HepG2 (cell line): ENCODE results near the gene WWP2. TPM values are rescaled to one million over a fixed set of nuclear protein-coding genes. Genes with fewer than 3 reads are reported as not detected.

Source experiments
- ATAC-seq: fragments of 200-7000 bp; cut with Tn5 transposase; 3 replicates; pipeline ENCODE4 v1.9.1; 2020; ENCODE audit warnings: mild to moderate bottlenecking, moderate library complexity
- BruUV-seq: library from RNA; stranded (reverse); fragments of 400-500 nt; replicated peaks from 2 replicates; lab custom pipeline; 2021; lab: Mats Ljungman, UMichigan
- CTCF ChIA-PET: fragments of 300-600 bp; formaldehyde crosslinking; extraction: SDS; loops from one replicate; lab custom pipeline; 2021; ENCODE audit warnings: low total read pairs, inconsistent platforms, low intra/inter-chr PET ratio; lab: Yijun Ruan, JAX
- POLR2A ChIA-PET: fragments of 350-600 bp; sonication (Branson Sonifier 250); formaldehyde crosslinking; loops from one replicate; lab custom pipeline; 2020; ENCODE audit warnings: antibody characterized with exemption, inconsistent platforms; lab: Yijun Ruan, JAX
- DNase-seq: peaks from one replicate; pipeline ENCODE4 v3.0.0-alpha.2; 2015; ENCODE audit warnings: low spot score
- FAIRE-seq: peaks from 3 replicates; lab custom pipeline; 2011; peaks lifted over from hg19 to GRCh38; lab: Jason Lieb, UNC
- H2AFZ ChIP-seq: one replicate; pipeline ENCODE4 v1.6.1; 2011; ENCODE audit warnings: low read length, inconsistent platforms
- H3K27ac ChIP-seq: fragments of 300-600 bp; 3 replicates; pipeline ENCODE4 v1.8.0; 2011; ENCODE audit warnings: mixed run types, mild to moderate bottlenecking, mixed read lengths, low read length, inconsistent platforms; ENCODE audit not compliant: insufficient read depth; ENCODE audit errors: extremely low read length
- H3K27me3 ChIP-seq, 2 experiments: fragments of 200-600 bp in 1 of 2; 2 replicates in 1 of 2; 3 replicates in 1 of 2; pipeline versions ENCODE4 v1.6.0 to v1.8.0; 2011; ENCODE audit warnings: low read length in 2 of 2, mild to moderate bottlenecking in 2 of 2, moderate library complexity in 2 of 2, inconsistent platforms in 1 of 2; ENCODE audit not compliant: insufficient read depth in 2 of 2, control insufficient read depth in 1 of 2
- H3K36me3 ChIP-seq, 2 experiments: fragments of 200-600 bp in 1 of 2; replicated peaks in 1 of 2; 2 replicates in 1 of 2; 3 replicates in 1 of 2; pipeline versions ENCODE4 v1.5.1 to v1.8.0; 2011; ENCODE audit warnings: low read length in 2 of 2, inconsistent platforms in 1 of 2; ENCODE audit not compliant: insufficient read depth in 2 of 2, control insufficient read depth in 1 of 2
- H3K4me1 ChIP-seq: 2 replicates; pipeline ENCODE4 v1.5.1; 2012; ENCODE audit warnings: low read length, inconsistent platforms; ENCODE audit not compliant: insufficient read depth
- H3K4me2 ChIP-seq: 2 replicates; pipeline ENCODE4 v1.6.0; 2011; ENCODE audit warnings: low read depth, low read length, inconsistent platforms
- H3K4me3 ChIP-seq, 3 experiments: fragments of 200-600 bp in 1 of 3; sonication (generic), shearing (Covaris generic) in 1 of 3; replicated peaks in 1 of 3; 2 replicates each; pipeline ENCODE4 v1.5.1; 2011 to 2016; ENCODE audit warnings: low read length in 3 of 3, inconsistent platforms in 2 of 3, low read depth in 2 of 3, mild to moderate bottlenecking in 2 of 3, control low read depth in 1 of 3, mixed read lengths in 1 of 3; ENCODE audit not compliant: insufficient read depth in 1 of 3
- H3K79me2 ChIP-seq: one replicate; pipeline ENCODE4 v1.6.1; 2011; ENCODE audit warnings: low read length, inconsistent platforms; ENCODE audit not compliant: insufficient read depth
- H3K9ac ChIP-seq: 2 replicates; pipeline ENCODE4 v1.6.0; 2011; ENCODE audit warnings: mild to moderate bottlenecking, low read depth, low read length, inconsistent platforms; ENCODE audit not compliant: insufficient read depth
- H3K9me3 ChIP-seq: 2 replicates; pipeline ENCODE4 v1.5.1; 2012; ENCODE audit warnings: mild to moderate bottlenecking, low read length
- H4K20me1 ChIP-seq: 2 replicates; pipeline ENCODE4 v1.6.0; 2011; ENCODE audit warnings: inconsistent platforms, mild to moderate bottlenecking, low read length, moderate library complexity; ENCODE audit not compliant: insufficient read depth
- CCAR2 ChIP-seq: fragments of 200-400 bp; formaldehyde crosslinking; optimal IDR thresholded peaks from 2 replicates; pipeline ENCODE3; 2018; ENCODE audit warnings: low read depth, mild to moderate bottlenecking, low read length, moderate library complexity
- HDAC1 ChIP-seq: sonication (generic); formaldehyde crosslinking; IDR thresholded peaks from 2 replicates; pipeline ENCODE4 v1.5.1; 2020; ENCODE audit warnings: mild to moderate bottlenecking, missing genetic modification reagents
- PCBP1 ChIP-seq: fragments of 200-400 bp; formaldehyde crosslinking; IDR thresholded peaks from 2 replicates; pipeline ENCODE4 v1.6.1; 2017; ENCODE audit warnings: mild to moderate bottlenecking, low read depth, low read length, borderline replicate concordance
- PHF21A ChIP-seq: sonication (generic); formaldehyde crosslinking; IDR thresholded peaks from 2 replicates; pipeline ENCODE4 v1.5.0; 2020; ENCODE audit warnings: mild to moderate bottlenecking, missing genetic modification reagents
- PLSCR1 ChIP-seq: sonication (generic); formaldehyde crosslinking; IDR thresholded peaks from 2 replicates; pipeline ENCODE4 v1.5.0; 2020; ENCODE audit warnings: missing genetic modification reagents, mild to moderate bottlenecking, borderline replicate concordance
- TERF1 ChIP-seq: sonication (generic); formaldehyde crosslinking; IDR thresholded peaks from 2 replicates; pipeline ENCODE4 v1.8.0; 2022; ENCODE audit warnings: mild to moderate bottlenecking, missing genetic modification reagents, moderate library complexity
- ZNF274 ChIP-seq: sonication (generic); formaldehyde crosslinking; IDR thresholded peaks from 2 replicates; pipeline ENCODE4 v1.5.1; 2020; ENCODE audit warnings: mild to moderate bottlenecking, missing genetic modification reagents
- ZNF550 ChIP-seq: sonication (generic); formaldehyde crosslinking; IDR thresholded peaks from 2 replicates; pipeline ENCODE4 v1.4.0; 2020; ENCODE audit warnings: mild to moderate bottlenecking, missing genetic modification reagents, borderline replicate concordance
- ZNF773 ChIP-seq: sonication (generic); formaldehyde crosslinking; IDR thresholded peaks from 2 replicates; pipeline ENCODE4 v1.4.0; 2020; ENCODE audit warnings: missing genetic modification reagents, borderline replicate concordance
- WGBS: methylation state at CpG from one replicate; pipeline ENCODE4 v1.1.6; 2017; ENCODE audit warnings: low lambda C conversion rate; 5-methylcytosine and 5-hydroxymethylcytosine counted together
- in situ Hi-C: cut with HindIII; loops from 2 replicates; pipeline ENCODE4 v1.10.0; 2017; ENCODE audit warnings: low pct_unique_long_range_greater_than_20kb; ENCODE audit not compliant: extremely low pct_ligation_motif_present
- intact Hi-C: fragments of 100-400 bp; cut with micrococcal nuclease; formaldehyde crosslinking; loops from one replicate; pipeline ENCODE4 v1.10.0; 2022; ENCODE audit not compliant: unreplicated experiment
- polyA plus RNA-seq, 8 experiments: library from polyadenylated mRNA; depleted of rRNA in 3 of 8; stranded (reverse) in 7 of 8; unstranded in 1 of 8; fragments of >200 nt; fragmentation: Illumina TruSeq in 4 of 8; extraction: Trizol in 4 of 8; gene quantifications; 2 replicates each; pipeline versions ENCODE4 v1.2.1 to v1.2.3, GENCODE V29; 2011 to 2016; ENCODE audit warnings: low read depth in 4 of 8, missing spikeins in 1 of 8, mixed read lengths in 1 of 8; ENCODE audit not compliant: insufficient read depth in 1 of 8
- total RNA-seq, 5 experiments: library from RNA; depleted of rRNA; stranded (reverse); fragments of >200 nt; fragmentation: Illumina TruSeq; extraction: Trizol; gene quantifications; 2 replicates each; pipeline ENCODE4 v1.2.3, GENCODE V29; 2016; ENCODE audit warnings: low read depth in 1 of 5
- TF ChIP-seq, protein P1 (sequence below): sonication (generic); formaldehyde crosslinking; IDR thresholded peaks from 2 replicates; pipeline ENCODE4 v1.9.0; 2022; ENCODE audit warnings: low read depth, missing genetic modification reagents
- TF ChIP-seq, protein P2 (sequence below): IDR thresholded peaks from 2 replicates; pipeline ENCODE4 v1.6.1; 2012; ENCODE audit warnings: low read depth, low read length, improper control_type of control experiment

WWP2 gene
- total and polyA plus RNA-seq, 2 of the 13 experiments (the other 11 are each of a cell fraction or from before 2014, with no cell fraction given) = 11.4 to 28.2 TPM

DNA sequence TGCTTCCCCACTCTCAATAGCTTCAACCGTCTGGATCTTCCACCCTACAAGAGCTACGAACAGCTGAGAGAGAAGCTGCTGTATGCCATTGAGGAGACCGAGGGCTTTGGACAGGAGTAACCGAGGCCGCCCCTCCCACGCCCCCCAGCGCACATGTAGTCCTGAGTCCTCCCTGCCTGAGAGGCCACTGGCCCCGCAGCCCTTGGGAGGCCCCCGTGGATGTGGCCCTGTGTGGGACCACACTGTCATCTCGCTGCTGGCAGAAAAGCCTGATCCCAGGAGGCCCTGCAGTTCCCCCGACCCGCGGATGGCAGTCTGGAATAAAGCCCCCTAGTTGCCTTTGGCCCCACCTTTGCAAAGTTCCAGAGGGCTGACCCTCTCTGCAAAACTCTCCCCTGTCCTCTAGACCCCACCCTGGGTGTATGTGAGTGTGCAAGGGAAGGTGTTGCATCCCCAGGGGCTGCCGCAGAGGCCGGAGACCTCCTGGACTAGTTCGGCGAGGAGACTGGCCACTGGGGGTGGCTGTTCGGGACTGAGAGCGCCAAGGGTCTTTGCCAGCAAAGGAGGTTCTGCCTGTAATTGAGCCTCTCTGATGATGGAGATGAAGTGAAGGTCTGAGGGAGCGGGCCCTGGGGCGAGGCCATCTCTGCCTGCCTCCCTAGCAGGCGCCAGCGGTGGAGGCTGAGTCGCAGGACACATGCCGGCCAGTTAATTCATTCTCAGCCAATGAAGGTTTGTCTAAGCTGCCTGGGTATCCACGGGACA is 177.9 kb downstream of the WWP2 start:
- in situ Hi-C loops (no loop called here), intact Hi-C loops (no loop called here)
- FAIRE-seq = no peak
- Histone ChIP-seq H2AFZ (no peak overlapping the region), H3K9me3 (no peaks in the 10 kb centered on the region), H3K36me3 (peaks cover 34 to 49% of the 10 kb centered on the region in 2 experiments), H3K79me2 (no peaks in the 10 kb centered on the region), H3K4me2 (no peak overlapping the region), H3K27ac (no peak overlapping the region), H3K4me3 (no peak overlapping the region), H3K9ac (no peak overlapping the region), H4K20me1 (no peaks in the 10 kb centered on the region), H3K27me3 (no peaks in the 10 kb centered on the region), H3K4me1 (no peaks in the 10 kb centered on the region)
- ChIA-PET CTCF (no interaction called here), POLR2A (no interaction called here)
- no peak for ATAC-seq
- no peak for DNase-seq
- TF ChIP-seq, protein P1, sequence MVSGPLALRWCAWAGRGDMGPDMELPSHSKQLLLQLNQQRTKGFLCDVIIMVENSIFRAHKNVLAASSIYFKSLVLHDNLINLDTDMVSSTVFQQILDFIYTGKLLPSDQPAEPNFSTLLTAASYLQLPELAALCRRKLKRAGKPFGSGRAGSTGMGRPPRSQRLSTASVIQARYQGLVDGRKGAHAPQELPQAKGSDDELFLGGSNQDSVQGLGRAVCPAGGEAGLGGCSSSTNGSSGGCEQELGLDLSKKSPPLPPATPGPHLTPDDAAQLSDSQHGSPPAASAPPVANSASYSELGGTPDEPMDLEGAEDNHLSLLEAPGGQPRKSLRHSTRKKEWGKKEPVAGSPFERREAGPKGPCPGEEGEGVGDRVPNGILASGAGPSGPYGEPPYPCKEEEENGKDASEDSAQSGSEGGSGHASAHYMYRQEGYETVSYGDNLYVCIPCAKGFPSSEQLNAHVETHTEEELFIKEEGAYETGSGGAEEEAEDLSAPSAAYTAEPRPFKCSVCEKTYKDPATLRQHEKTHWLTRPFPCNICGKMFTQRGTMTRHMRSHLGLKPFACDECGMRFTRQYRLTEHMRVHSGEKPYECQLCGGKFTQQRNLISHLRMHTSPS (CRISPR knock-in tag) = no peak
- TF ChIP-seq HDAC1 (CRISPR knock-in tag) = no peak
- 98% methylated on average over 21 of the region's 26 CpGs for WGBS
- no TSS peak for BruUV-seq

- H3K4me2 ChIP-seq = no peak overlapping the region
- in situ Hi-C loops = no loop called here
- BruUV-seq = no TSS peak
- H4K20me1 ChIP-seq = no peaks in the 10 kb centered on the region
- H3K9me3 ChIP-seq = no peaks in the 10 kb centered on the region
- ATAC-seq (no peak), FAIRE-seq (no peak), DNase-seq (no peak)
- intact Hi-C loops = no loop called here
- no peaks in the 10 kb centered on the region for H3K4me1 ChIP-seq
- ChIA-PET POLR2A (no interaction called here), CTCF (no interaction called here)
- H3K9ac ChIP-seq = no peak overlapping the region
- H3K27me3 ChIP-seq = no peaks in the 10 kb centered on the region
- H2AFZ ChIP-seq = no peak overlapping the region
- no peak overlapping the region for H3K27ac ChIP-seq
- 96% methylated on average over 9 of the region's 13 CpGs for WGBS
- no peak overlapping the region for H3K4me3 ChIP-seq
- H3K79me2 ChIP-seq = no peaks in the 10 kb centered on the region
- peaks cover 28 to 48% of the 10 kb centered on the region in 2 experiments for H3K36me3 ChIP-seq
- TF ChIP-seq ZNF274 (CRISPR knock-in tag) (no peak), PLSCR1 (CRISPR knock-in tag) (no peak), PCBP1 (no peak), ZNF773 (CRISPR knock-in tag) (no peak), TERF1 (no peak), CCAR2 (no peak), PHF21A (no peak), ZNF550 (CRISPR knock-in tag) (no peak)
- TF ChIP-seq, protein P2, sequence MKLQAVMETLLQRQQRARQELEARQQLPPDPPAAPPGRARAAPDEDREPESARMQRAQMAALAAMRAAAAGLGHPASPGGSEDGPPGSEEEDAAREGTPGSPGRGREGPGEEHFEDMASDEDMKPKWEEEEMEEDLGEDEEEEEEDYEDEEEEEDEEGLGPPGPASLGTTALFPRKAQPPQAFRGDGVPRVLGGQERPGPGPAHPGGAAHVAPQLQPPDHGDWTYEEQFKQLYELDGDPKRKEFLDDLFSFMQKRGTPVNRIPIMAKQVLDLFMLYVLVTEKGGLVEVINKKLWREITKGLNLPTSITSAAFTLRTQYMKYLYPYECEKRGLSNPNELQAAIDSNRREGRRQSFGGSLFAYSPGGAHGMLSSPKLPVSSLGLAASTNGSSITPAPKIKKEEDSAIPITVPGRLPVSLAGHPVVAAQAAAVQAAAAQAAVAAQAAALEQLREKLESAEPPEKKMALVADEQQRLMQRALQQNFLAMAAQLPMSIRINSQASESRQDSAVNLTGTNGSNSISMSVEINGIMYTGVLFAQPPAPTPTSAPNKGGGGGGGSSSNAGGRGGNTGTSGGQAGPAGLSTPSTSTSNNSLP = no peak
Observed at GRCh38 chr16:69940676-69941075, 178.5 kb downstream of the WWP2 start.
